Upper lobe of left lung (tissue), 4 donors: ENCODE results near the gene OOSP2.

Experiments
- CTCF ChIP-seq, 6 experiments: fragments of 450-650 bp in 4 of 6; fragments of 200-600 bp in 2 of 6; sonication (generic) in 2 of 6; IDR thresholded peaks; one replicate each; pipeline ENCODE4 v1.5.1; 2016 to 2019; ENCODE audit warnings: antibody characterized with exemption in 6 of 6
- EP300 ChIP-seq, 4 donors: sonication (generic); formaldehyde crosslinking; IDR thresholded peaks; one replicate each; pipeline ENCODE4 v1.5.1; 2017; ENCODE audit warnings: antibody characterized with exemption in 4 of 4, control low read depth in 2 of 4
- POLR2A ChIP-seq, 4 donors: fragments of 450-650 bp; IDR thresholded peaks; one replicate each; pipeline ENCODE4 v1.5.1; 2016 to 2017; ENCODE audit warnings: antibody characterized with exemption in 4 of 4, mild to moderate bottlenecking in 2 of 4
- POLR2AphosphoS5 ChIP-seq, 2 donors: sonication (generic); formaldehyde crosslinking; IDR thresholded peaks; one replicate each; pipeline ENCODE4 v1.5.1; 2017; ENCODE audit warnings: antibody characterized with exemption in 2 of 2

- TF ChIP-seq POLR2A (IDR thresholded peaks at IDR 0.05) (no peak), CTCF (IDR thresholded peaks at IDR 0.05) (no peak), POLR2AphosphoS5 (IDR thresholded peaks at IDR 0.05) (no peak), EP300 (IDR thresholded peaks at IDR 0.05) (no peak)
These were observed 19.5 kb downstream of the OOSP2 start for GRCh38 chr11:60059521-60060240.
